Endothelial cell of hepatic sinusoid (primary cell): ENCODE data around the gene SHROOM3.

ENCODE experiments used
- in situ Hi-C: cut with HindIII; loops from 2 replicates; pipeline ENCODE4 v1.10.0; 2017; ENCODE audit warnings: low sequenced_read_pairs

SHROOM3 gene

DNA sequence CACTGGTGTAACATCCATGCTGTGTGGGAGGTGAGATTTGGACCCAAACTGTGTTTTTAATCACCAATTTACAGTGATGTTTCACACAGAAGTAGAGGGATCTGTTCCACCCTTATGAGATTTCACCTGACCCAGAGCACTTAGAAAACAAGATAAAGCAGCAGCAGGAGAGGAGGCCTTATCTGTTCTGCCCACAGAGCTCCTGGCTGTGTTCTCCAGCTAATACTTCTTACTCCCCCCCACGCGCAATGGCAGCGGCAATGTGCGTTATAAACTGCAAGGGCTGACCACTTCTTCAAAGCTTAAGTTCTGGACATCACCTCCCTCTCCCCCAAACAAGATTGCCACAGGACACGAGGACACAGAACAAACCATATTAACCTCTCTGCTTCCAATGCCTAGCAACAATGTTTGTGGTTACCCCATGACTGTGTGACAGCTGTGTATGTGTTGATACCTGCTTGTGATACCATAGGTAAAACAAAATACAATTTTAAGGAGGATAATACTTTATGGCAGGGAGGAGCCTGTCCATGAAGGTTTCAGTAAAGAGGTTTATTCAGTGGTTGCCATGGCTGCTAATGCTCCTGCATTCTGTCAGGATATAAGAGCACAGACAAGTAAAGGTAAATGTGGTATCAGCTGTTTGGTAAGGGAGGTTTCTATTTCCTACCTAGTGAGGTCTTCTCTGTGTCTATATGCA lies 252.9 kb downstream of the SHROOM3 start:
- in situ Hi-C loops = no loop called here

DNA sequence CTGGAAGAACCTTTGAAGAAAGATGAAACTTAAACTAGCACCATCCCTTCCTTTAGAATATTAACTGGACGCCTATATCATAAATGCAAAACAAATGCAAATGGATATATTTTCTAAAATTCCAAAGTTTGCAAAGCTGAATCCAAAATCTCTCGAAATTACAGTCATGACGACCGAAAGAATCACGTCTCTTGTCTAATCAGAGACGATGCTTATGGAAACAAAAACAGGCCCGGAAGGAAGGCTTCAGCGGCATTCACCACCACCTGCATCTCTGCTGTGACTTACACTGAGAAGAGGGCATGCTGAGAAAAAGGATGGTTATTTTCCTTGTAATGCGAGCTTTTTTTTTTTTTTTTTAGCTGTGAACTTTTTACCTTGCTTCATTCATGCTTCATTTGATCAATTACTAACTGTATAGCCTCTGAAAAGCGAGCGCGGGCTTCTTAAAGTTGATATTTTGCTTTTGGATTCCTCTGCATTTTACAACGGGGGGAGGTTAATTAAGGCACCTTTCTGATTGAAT lies 253.7 kb downstream of the SHROOM3 start:
- in situ Hi-C loops = no loop called here

DNA sequence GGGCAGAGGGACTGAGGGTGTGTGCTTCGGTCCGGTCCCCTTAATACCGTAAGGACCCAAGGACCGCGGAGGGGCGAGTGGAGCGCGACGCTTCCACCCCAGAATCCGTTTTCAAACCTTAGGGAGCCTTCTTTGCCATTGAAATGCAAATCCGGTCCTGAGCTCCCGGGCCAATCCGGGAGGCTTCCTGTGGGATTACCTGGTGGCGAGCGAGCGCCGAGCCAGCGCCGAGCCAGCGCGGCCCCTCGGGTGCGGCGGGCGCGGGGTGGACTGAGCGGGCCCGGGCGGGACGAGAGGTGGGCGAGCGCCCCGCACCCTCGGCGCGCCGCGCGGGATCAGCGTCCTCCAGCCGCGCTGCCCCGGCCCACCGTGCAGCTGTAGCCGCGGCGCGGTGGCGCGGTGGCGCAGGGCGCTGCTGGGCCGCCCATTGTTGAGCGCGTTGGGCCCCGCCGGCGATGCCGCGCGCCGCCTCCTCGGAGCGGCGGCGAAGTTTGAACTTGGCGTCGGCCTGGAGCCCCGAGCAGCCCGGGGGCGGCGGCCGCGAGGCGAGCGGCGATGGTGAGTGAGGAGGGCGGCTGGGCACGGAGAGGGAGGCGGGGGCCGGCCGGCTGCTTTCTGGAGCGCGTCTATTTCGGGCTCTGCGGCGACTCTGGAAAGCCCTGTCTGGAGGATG lies 254.3 kb downstream of the SHROOM3 start:
- in situ Hi-C loops = no loop called here

DNA sequence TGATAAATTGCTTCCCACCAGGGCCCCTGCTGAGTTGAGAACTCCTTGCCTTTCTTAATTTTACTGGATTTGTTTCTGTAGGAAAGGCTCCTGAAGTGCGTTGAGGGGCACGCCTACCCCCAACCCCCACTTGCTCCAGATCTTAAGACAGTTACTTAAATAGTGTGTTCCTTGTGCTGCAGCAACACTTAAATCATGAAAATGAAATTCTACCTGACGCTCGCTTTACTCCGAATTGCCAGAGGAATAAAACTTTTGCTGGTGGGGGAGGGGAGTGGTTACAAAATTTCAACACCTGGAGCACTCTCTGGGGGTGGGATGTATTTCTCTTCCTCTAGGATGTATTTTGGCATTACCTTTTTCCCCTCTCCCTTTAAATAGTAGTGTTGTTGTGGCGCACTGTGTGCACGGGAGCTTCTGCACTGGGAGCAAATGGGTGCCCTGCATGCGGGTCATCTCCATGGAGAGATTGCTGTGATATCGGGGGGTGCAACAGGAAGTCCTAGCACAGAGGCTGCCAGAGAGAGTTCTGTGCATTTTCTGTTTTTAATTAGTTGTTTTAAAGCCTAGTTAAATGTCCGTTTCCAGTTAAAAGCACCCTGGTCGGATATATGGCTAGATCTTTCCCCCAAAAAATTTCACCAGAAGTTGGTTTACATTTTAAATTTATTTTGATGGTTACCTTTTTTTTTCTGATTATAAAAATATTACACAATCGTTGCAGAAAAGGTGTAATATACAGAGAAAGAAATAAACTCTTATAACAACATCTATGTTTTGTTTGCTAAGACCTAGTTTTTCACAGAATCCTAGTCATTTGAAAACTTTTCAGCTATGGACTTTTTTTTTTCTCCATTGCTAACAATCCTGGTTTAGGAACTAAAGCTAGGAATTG lies 255.2 kb downstream of the SHROOM3 start:
- in situ Hi-C loops = no loop called here

DNA sequence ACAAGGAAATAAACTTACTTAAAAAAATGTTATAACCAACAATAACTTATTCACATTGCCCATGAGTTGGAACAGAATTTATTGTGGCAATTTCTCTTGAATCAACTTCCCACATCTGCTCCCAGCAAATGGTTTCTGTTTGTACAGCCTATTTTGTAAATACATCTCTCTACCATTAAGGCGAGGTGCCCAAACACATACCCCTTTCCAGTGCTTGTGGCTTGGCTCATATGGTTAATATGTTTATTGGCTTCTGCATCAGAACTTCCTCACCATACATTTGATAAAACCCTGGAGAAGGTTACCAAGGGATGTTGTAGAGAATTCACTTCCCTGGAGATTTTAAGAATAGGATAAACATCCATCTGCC lies 255.9 kb downstream of the SHROOM3 start:
- in situ Hi-C loops = no loop called here

DNA sequence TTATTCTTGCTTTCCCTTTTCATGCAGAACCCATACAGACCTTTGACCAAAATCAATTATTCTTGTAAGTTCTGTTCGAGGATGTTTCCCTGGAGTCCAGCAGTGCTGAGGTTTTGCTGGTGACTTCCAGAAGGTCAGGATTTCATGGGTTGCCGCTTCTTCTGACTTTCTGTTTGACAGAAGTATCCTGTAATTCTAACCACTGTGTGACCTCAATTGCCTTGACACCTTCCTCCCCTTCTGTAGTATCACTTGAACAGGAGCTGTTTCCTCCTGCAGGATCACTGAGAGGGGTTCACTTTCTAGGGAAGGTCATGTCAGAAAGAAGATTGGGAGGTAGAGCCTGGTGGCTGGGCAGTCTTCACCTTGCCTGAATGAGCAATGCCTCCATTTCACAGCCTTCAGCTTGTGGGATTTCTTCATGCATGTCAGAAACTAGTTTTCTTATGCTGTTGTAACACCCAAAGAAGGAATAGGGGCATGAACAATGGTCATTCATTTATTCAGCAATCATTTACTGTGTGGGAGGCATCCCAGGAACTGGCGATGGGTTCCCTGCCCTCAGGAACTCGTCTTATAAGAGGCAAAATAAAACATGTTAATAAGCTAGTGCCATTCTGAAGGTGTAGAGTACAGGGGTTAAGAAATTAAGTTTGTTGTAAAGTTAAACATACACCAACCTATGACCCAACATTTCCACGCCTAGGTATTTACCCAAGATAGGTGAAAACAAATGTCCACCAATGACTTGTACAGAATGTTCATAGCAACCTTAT lies 257.0 kb downstream of the SHROOM3 start:
- in situ Hi-C loops = no loop called here

DNA sequence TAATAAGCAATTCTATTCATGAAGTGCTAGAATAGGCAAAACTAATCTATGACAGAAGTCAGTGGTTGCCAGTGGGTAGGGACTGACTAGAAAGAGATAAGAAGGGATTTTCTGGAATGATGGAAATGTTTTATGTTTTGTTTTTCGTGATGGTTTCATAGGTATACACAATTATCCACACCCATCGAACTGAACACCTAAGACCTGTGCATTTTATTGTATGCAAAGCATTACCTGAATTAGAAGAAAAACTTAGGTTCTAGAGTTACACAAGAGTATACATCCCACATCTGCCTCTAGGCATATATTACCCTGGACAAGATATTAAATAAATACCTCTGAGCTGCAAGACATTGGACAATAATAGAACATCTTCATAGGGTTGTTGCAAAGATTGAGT lies 257.7 kb downstream of the SHROOM3 start:
- in situ Hi-C loops = no loop called here

DNA sequence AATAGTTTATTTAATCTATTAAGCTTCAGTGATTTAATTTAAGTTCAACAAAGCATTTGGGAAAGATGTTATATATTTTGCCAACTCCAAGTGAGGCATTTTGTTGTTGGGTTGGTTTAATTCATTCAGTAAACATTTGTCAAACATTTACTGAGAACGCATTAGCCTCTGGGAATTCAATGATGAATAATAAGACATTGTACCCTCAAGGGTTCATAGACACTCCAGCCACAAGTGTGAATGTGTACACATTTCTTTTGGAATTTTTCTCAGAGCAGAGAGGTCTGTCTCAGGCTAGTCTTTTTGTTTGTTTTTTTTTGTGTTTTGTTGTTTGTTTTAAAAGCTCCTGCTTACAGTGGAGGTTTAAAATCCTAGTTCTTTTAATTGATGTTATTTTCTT lies 259.0 kb downstream of the SHROOM3 start:
- in situ Hi-C loops = no loop called here

DNA sequence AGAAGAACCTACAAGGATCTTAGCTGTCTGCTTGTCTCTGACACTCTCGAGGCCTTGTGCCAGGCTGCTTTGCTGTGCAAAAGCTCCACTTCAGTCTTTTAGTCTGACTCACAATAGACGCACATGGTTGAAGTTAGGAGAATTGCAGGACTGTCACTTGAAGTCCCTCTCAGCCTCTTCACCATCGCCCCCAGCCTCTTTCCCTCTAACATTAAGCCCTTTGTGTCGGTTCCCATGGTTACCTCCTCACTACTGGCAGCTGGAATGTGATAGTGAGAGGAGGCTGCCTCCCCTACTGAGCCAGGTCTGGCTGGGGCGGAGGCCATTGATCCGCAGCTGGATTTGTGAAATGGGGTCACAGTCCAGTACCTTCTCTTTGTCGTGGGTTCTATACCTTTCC lies 261.1 kb downstream of the SHROOM3 start:
- in situ Hi-C loops = no loop called here

DNA sequence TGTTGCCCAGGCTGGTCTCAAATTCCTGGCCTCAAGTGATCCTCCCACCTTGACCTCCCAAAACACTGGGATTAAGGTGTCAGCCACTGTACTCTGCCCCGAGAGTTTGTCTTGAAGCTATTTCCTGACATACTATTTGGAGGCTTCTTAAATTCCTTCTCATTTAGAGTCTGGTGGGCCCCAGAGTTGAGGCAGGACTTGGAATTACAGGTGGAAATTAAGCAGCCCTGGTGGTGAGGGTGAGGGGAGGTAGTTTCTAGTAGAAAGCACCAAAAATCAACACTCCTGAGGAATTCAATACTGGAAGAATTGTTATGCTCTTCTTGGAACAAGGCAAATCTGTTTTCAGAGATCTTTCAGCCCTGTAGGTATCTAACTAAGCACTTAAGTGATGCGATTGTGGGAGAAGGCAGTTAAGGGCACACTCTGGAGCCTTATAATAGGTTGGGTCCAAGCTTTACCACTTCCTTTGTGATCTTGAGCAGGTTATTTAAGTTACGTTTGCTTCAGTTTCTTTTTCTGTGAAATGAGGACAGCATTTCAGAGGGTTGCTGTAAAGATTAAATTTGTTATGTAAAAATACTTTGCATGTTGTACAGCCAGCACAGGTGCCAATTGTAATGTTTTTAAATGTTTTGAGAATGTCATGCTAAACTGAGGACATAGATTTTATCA lies 262.2 kb downstream of the SHROOM3 start:
- in situ Hi-C loops = no loop called here

DNA sequence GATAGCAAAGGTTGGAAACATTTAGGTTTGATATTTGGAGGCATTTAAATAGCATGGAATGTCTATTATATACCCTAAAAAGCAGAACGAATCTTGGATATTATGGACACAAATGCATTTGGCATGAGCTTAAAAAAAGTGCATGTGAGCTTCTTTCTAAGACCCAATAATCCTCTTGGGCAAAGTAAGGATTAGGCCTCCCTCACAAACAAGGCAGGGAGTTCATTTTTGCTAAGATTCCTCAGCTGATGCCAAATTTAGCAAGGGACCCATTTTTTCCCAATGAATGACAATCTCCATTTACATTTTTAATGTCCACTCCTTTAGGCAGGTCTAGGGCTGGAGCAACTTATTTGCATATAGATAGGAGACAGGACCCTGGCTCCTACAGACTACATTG lies 263.1 kb downstream of the SHROOM3 start:
- in situ Hi-C loops = no loop called here

DNA sequence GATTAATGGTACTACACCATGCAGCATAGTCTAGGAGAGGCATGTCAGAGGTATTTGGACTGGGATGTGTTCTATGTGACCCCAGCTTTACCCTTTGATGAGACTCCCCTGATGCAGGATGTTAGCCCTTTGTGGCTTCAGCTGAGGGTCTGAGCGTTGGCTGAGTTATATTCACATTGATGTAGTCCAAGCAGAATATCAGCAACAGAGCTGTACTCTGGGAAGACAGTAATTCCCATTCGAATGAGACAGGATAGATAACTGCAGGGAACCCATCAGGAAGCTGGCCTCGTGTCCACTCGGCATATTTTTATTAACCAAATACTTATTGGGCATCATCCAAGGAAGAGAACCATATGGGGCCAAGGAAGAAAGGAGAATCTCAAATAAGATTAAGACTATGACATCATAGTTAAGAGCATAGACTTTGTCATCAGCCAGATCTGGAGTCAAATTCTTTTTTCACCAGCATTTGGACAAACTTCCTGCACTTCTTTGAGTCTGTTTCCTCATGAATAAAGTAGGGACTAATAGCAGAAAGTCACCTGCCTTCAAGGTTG lies 264.8 kb downstream of the SHROOM3 start:
- in situ Hi-C loops = no loop called here

DNA sequence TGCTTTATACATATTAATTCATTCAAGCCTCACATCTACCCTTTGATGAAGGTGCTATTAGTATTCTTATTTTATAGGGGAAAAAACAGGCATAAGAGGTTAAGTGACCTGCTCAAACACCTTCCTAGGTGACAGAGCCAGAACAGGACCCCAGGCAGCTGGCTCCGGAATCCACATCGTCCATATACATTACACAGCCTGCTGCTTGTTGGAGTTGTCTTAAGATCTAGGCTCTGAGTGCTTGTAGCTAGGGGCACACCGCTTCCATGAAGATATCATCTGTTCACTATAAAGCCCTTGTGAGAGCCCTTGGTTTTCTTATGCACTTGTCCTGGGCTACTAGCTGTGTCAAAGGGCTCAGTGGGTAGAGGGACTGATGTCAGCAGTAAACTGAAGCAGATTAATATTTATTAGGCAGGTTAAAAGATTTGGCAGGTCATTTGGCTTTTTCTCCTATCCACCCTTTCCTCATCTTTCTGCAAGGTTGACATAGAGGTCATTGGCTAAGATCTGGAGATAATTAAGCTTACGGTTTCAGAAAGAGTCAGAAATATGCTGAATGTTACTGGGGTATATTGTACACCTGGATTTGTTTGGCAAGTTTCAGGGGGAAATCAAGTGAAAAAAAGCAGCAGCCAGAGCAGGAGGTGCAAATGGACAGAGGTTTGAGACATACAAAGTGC lies 267.6 kb downstream of the SHROOM3 start:
- in situ Hi-C loops = no loop called here

DNA sequence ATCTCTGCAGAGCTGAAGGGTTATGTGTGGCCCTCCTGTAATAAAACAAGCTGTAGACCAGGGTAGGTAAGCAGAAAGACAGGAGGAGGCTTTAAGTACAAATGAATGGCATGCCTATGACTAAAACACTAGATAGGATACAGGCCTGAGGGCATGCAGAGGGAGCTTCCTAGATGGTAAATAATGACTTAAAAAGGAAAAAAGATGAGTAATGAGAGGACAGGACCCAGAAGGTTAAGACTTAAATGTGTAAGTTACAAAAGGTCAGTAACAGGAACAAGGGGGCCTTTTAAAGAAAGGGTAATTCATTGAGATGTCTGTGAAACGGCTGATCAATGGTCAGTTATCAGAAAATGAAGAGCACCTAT lies 268.1 kb downstream of the SHROOM3 start:
- in situ Hi-C loops = no loop called here

DNA sequence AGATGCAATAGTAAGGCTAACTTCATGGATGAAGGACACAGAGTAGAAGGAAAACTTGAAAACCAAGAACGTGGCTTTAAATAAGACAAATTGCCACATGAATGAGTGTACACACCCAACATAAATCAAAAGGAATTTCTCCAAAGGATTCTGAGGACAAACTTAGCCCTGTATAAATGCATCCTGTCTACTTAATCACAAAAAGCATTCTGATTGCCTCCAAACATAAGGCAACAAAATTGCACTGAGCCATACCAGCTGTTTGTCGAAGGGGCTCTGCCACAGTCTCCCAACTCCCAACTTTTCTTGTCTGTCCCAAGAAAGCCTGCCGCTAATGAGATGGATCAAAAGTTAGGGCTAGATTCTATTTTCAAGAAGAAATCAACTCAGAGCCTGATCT lies 268.6 kb downstream of the SHROOM3 start:
- in situ Hi-C loops = no loop called here

DNA sequence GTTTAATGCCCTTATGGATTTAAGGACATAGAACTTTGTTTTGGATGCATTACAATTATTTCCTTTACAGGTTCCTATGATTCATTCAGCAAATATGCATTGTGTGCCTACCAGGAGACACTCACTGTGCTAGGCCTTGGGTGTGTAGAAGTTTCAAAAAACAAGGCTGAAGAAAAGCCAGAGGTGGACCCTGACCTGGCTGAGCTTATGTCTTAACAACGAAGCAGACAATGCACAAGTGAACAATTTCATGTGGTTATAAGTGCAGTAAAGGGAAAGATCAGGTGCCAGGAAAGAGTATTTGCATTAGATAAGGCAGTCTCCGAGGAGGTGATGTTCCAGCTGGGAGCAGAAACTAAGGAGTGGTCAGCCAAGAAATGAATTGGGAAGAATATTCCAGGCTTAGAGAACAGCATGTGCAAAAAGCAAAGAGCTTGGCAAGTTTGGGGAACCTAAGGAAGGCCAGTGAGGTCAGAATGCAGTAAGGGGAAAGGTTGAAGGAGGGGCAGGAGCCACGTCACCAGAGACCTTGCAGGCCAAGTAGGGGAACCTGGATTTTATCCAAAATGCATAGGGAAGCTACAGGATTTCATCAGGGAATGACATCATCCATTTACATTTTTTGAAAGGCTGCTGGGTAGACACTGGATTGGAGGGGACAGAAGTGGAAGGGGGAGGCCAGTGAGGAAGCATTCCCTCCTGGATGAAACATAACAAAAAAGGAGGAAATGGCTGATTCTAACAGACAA lies 269.3 kb downstream of the SHROOM3 start:
- in situ Hi-C loops = no loop called here

DNA sequence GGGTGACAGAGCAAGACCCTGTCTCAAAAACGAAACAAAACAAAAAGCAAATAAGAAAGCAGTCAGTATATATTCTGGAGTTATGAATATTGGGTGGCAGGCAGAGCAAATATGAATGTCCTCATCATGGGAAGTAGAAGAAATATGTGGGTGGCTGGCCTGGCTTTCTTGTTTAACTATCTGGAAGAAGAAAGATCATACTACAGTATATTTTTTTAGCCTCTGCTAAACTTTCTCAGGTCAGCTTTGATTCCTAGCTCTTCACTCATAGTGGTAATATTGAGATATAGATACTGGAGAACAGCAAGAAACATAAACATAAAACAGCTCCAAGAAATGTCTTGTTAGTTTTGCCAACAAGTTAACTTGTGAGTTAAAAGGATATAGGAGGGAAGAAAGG lies 270.4 kb downstream of the SHROOM3 start:
- in situ Hi-C loops = no loop called here

DNA sequence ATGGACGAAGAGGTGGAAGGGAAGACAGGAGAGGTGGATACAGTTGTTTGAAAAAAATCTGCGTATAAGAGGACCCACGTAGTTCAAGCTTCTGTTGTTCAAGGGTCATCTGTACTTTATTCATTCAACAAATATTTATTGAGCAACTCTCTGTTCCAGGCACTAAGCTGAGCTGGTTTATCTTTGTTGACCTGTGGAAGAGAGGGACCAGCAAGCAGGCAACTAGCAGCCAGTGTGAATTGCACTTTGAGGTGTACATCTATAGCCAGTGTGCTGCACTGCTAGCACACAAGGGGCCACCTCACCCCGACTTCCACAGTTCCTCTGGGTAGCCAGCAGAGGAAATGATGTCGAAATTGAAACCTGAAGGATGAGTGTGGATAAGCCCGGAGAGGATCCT lies 271.6 kb downstream of the SHROOM3 start:
- in situ Hi-C loops = no loop called here
